Measurements from ENCODE around the gene NASP. TPM values are rescaled to one million over a fixed set of nuclear protein-coding genes. Genes with fewer than 3 reads are reported as not detected.

Gene NASP
- polyA plus RNA-seq, 1 experiment: 74.8 TPM

- POLR2A ChIA-PET: no interaction called here
- no peaks in the 10 kb centered on the region for H3K9me3 ChIP-seq (ENCODE audit: control insufficient read depth, insufficient read depth, low read length)
- H3K4me3 ChIP-seq (ENCODE audit: low read depth, low read length): no peak overlapping the region
- CTCF ChIA-PET: no interaction called here
- no peaks in the 10 kb centered on the region for H3K27me3 ChIP-seq (ENCODE audit: control insufficient read depth, insufficient read depth, low read length)
- DNase-seq (ENCODE audit: low read depth, low spot score): no peak
- H3K27ac ChIP-seq (ENCODE audit: low read depth, low read length): no peak overlapping the region
- TF ChIP-seq CTCF (IDR thresholded peaks at IDR 0.05; ENCODE audit: low read depth, low read length): no peak
Observed at GRCh38 chr1:45612941-45613579, 29.2 kb downstream of the NASP start.

- Histone ChIP-seq H3K27ac (ENCODE audit: low read depth, low read length) (no peak overlapping the region), H3K27me3 (ENCODE audit: control insufficient read depth, insufficient read depth, low read length) (no peaks in the 10 kb centered on the region), H3K9me3 (ENCODE audit: control insufficient read depth, insufficient read depth, low read length) (no peaks in the 10 kb centered on the region), H3K4me3 (ENCODE audit: low read depth, low read length) (no peak overlapping the region)
- POLR2A ChIA-PET: no interaction called here
- TF ChIP-seq CTCF (IDR thresholded peaks at IDR 0.05; ENCODE audit: low read depth, low read length): no peak
- no peak for DNase-seq (ENCODE audit: low read depth, low spot score)
- CTCF ChIA-PET: no interaction called here
Observed at GRCh38 chr1:45615885-45616284, 32.0 kb downstream of the NASP start.

GRCh38 chr1:45617618-45618017 lies 33.8 kb downstream of the NASP start:
- no peak for DNase-seq (ENCODE audit: low read depth, low spot score)
- Histone ChIP-seq H3K27me3 (ENCODE audit: control insufficient read depth, insufficient read depth, low read length) (no peaks in the 10 kb centered on the region), H3K9me3 (ENCODE audit: control insufficient read depth, insufficient read depth, low read length) (no peaks in the 10 kb centered on the region; the same call in 1 of the 2 replicates), H3K4me3 (ENCODE audit: low read depth, low read length) (no peak overlapping the region), H3K27ac (ENCODE audit: low read depth, low read length) (peak overlapping the region; percentile 48)
- ChIA-PET CTCF (no interaction called here), POLR2A (no interaction called here)
- no peak for TF ChIP-seq CTCF (IDR thresholded peaks at IDR 0.05; ENCODE audit: low read depth, low read length)

- no peak overlapping the region for H3K4me3 ChIP-seq (ENCODE audit: low read depth, low read length)
- POLR2A ChIA-PET: no interaction called here
- CTCF ChIA-PET: no interaction called here
- no peaks in the 10 kb centered on the region for H3K27me3 ChIP-seq (ENCODE audit: control insufficient read depth, insufficient read depth, low read length)
- no peak overlapping the region for H3K27ac ChIP-seq (ENCODE audit: low read depth, low read length)
- H3K9me3 ChIP-seq (ENCODE audit: control insufficient read depth, insufficient read depth, low read length): peaks cover 6% of the 10 kb centered on the region; the same call in 1 of the 2 replicates
- no peak for TF ChIP-seq CTCF (IDR thresholded peaks at IDR 0.05; ENCODE audit: low read depth, low read length)
- DNase-seq (ENCODE audit: low read depth, low spot score): no peak
Observed at GRCh38 chr1:45619149-45619921, 35.5 kb downstream of the NASP start.

Measured in AG04450 (cell line).